ENCODE measurements around the gene NDFIP2. TPM values are rescaled to one million over a fixed set of nuclear protein-coding genes. Genes with fewer than 3 reads are reported as not detected.
"Not testable (repeated sequence)": the region's sequence is repeated elsewhere in the genome, so short reads cannot be mapped to it uniquely, and the experiment has no call there.

Gene NDFIP2
- total and polyA plus RNA-seq, 12 donors: 5.2 to 62.1 (median 38.9) TPM

- H3K27ac ChIP-seq: no peak overlapping the region
- 80 to 90% (median 80%) methylated on average over 2 of the region's 2 CpGs for WGBS, 4 donors
- intact Hi-C loops (cut with DNase I): no loop called here
- no peak for DNase-seq
- no peaks in the 10 kb centered on the region for H3K9me3 ChIP-seq (replicated peaks in 1 of 3)
- H3K36me3 ChIP-seq (replicated peaks in 1 of 2): no peaks in the 10 kb centered on the region
- no peaks in the 10 kb centered on the region for H3K4me1 ChIP-seq (replicated peaks in 1 of 2)
- no peak for TF ChIP-seq POLR2A (IDR thresholded peaks at IDR 0.05)
- TF ChIP-seq CTCF (IDR thresholded peaks at IDR 0.05): no peak
- H3K4me3 ChIP-seq: no peak overlapping the region
- no peaks in the 10 kb centered on the region for H3K27me3 ChIP-seq
Measured at GRCh38 chr13:79593121-79593520, 112.2 kb downstream of the NDFIP2 start.

GRCh38 chr13:79593641-79594275 lies 112.8 kb downstream of the NDFIP2 start:
- Histone ChIP-seq H3K27me3 (no peaks in the 10 kb centered on the region), H3K27ac (no peak overlapping the region), H3K4me3 (no peak overlapping the region), H3K9me3 (replicated peaks in 1 of 3) (no peaks in the 10 kb centered on the region), H3K36me3 (replicated peaks in 1 of 2) (no peaks in the 10 kb centered on the region), H3K4me1 (replicated peaks in 1 of 2) (no peaks in the 10 kb centered on the region)
- no peak for DNase-seq
- intact Hi-C loops (cut with DNase I): no loop called here
- TF ChIP-seq POLR2A (IDR thresholded peaks at IDR 0.05): no peak
- no peak for TF ChIP-seq CTCF (IDR thresholded peaks at IDR 0.05)
- WGBS, 4 donors: 63 to 84% (median 74%) methylated on average over 2 of the region's 2 CpGs

GRCh38 chr13:79600146-79600545 lies 119.2 kb downstream of the NDFIP2 start:
- H3K4me1 ChIP-seq (replicated peaks in 1 of 2); intact Hi-C loops (cut with DNase I); H3K27me3 ChIP-seq; H3K27ac ChIP-seq; H3K36me3 ChIP-seq (replicated peaks in 1 of 2); H3K4me3 ChIP-seq; H3K9me3 ChIP-seq (replicated peaks in 1 of 3); DNase-seq: not testable (repeated sequence)
- whole genome bisulfite sequencing, 4 donors: 92 to 99% (median 98%) methylated on average over 11 to 33 of the region's 33 CpGs

GRCh38 chr13:79602936-79603335 lies 122.0 kb downstream of the NDFIP2 start:
- Histone ChIP-seq H3K36me3 (replicated peaks in 1 of 2) (no peaks in the 10 kb centered on the region), H3K9me3 (replicated peaks in 1 of 3) (no peaks in the 10 kb centered on the region), H3K27me3 (no peaks in the 10 kb centered on the region), H3K4me1 (replicated peaks in 1 of 2) (no peaks in the 10 kb centered on the region), H3K27ac (no peak overlapping the region), H3K4me3 (no peak overlapping the region)
- 65 to 73% (median 72%) methylated on average over 2 of the region's 2 CpGs for WGBS, 4 donors
- DNase-seq: no peak
- intact Hi-C loops (cut with DNase I): no loop called here
- TF ChIP-seq POLR2A (IDR thresholded peaks at IDR 0.05): no peak
- TF ChIP-seq CTCF (IDR thresholded peaks at IDR 0.05): no peak

- no peak overlapping the region for H3K27ac ChIP-seq
- WGBS, 4 donors: 40 to 55% (median 47%) methylated on average over 2 of the region's 2 CpGs
- intact Hi-C loops (cut with DNase I): no loop called here
Measured at GRCh38 chr13:79604752-79605151, 123.8 kb downstream of the NDFIP2 start.

More at GRCh38 chr13:79604752-79605151, 123.8 kb downstream of the NDFIP2 start:
- no peaks in the 10 kb centered on the region for H3K36me3 ChIP-seq (replicated peaks in 1 of 2)
- no peaks in the 10 kb centered on the region for H3K4me1 ChIP-seq (replicated peaks in 1 of 2)
- DNase-seq: no peak
- H3K27me3 ChIP-seq: no peaks in the 10 kb centered on the region
- no peak overlapping the region for H3K4me3 ChIP-seq
- H3K9me3 ChIP-seq (replicated peaks in 1 of 3): no peaks in the 10 kb centered on the region
- TF ChIP-seq POLR2A (IDR thresholded peaks at IDR 0.05) (no peak), CTCF (IDR thresholded peaks at IDR 0.05) (no peak)
